HepG2 (cell line): ENCODE data around the gene TM9SF2. TPM values are rescaled to one million over a fixed set of nuclear protein-coding genes. Genes with fewer than 3 reads are reported as not detected.
A peak's percentile ranks its signal among the peaks of the same experiment; 100 is the strongest.

Experiments used
- ATF7-NPFF ChIP-seq: sonication (generic); formaldehyde crosslinking; IDR thresholded peaks from 2 replicates; pipeline ENCODE4 v1.8.1; 2023; ENCODE audit warnings: mild to moderate bottlenecking, low read depth, missing genetic modification reagents, moderate library complexity
- BHLHE40 ChIP-seq: IDR thresholded peaks from 2 replicates; pipeline ENCODE4 v1.6.1; 2011; ENCODE audit warnings: low read length, improper control_type of control experiment
- JUN ChIP-seq: sonication (generic); formaldehyde crosslinking; IDR thresholded peaks from 2 replicates; pipeline ENCODE4 v1.4.0; 2020; ENCODE audit warnings: mild to moderate bottlenecking, missing genetic modification reagents
- KIAA2018 ChIP-seq: sonication (generic); formaldehyde crosslinking; IDR thresholded peaks from 2 replicates; pipeline ENCODE4 v1.5.0; 2020; ENCODE audit warnings: mild to moderate bottlenecking, missing genetic modification reagents, borderline replicate concordance
- KMT2B ChIP-seq: IDR thresholded peaks from 2 replicates; pipeline ENCODE4 v1.6.1; 2016; ENCODE audit warnings: missing genetic modification reagents, missing compliant biosample characterization
- SOX5 ChIP-seq: IDR thresholded peaks from 2 replicates; pipeline ENCODE4 v1.6.1; 2016; ENCODE audit warnings: borderline replicate concordance
- SRY ChIP-seq: sonication (generic); formaldehyde crosslinking; IDR thresholded peaks from 2 replicates; pipeline ENCODE4 v1.8.0; 2022; ENCODE audit warnings: mild to moderate bottlenecking, missing genetic modification reagents
- ZBTB20 ChIP-seq: sonication (generic); formaldehyde crosslinking; IDR thresholded peaks from 2 replicates; pipeline ENCODE4 v1.8.1; 2023; ENCODE audit warnings: missing genetic modification reagents, low read depth, mild to moderate bottlenecking, borderline replicate concordance
- ZFP36L1 ChIP-seq: sonication (generic); formaldehyde crosslinking; IDR thresholded peaks from 2 replicates; pipeline ENCODE4 v1.8.0; 2022; ENCODE audit warnings: mild to moderate bottlenecking, missing genetic modification reagents, moderate library complexity
- ZMAT5 ChIP-seq: sonication (generic); formaldehyde crosslinking; IDR thresholded peaks from 2 replicates; pipeline ENCODE4 v1.5.0; 2020; ENCODE audit warnings: mild to moderate bottlenecking, low read depth, missing genetic modification reagents, borderline replicate concordance
- ZNF230 ChIP-seq: sonication (generic); formaldehyde crosslinking; IDR thresholded peaks from 2 replicates; pipeline ENCODE4 v1.4.0; 2020; ENCODE audit warnings: mild to moderate bottlenecking, missing genetic modification reagents
- ZNF558 ChIP-seq: sonication (generic); formaldehyde crosslinking; IDR thresholded peaks from 2 replicates; pipeline ENCODE4 v1.9.0; 2022; ENCODE audit warnings: mild to moderate bottlenecking, missing genetic modification reagents, borderline replicate concordance
- ZNF589 ChIP-seq: sonication (generic); formaldehyde crosslinking; conservative IDR thresholded peaks from 2 replicates; pipeline ENCODE4 v1.8.0; 2022; ENCODE audit warnings: mild to moderate bottlenecking, moderate library complexity, missing genetic modification reagents
- polyA plus RNA-seq, 8 experiments: library from polyadenylated mRNA; depleted of rRNA in 3 of 8; stranded (reverse) in 7 of 8; unstranded in 1 of 8; fragments of >200 nt; fragmentation: Illumina TruSeq in 4 of 8; extraction: Trizol in 4 of 8; gene quantifications; 2 replicates each; pipeline versions ENCODE4 v1.2.1 to v1.2.3, GENCODE V29; 2011 to 2016; ENCODE audit warnings: low read depth in 4 of 8, missing spikeins in 1 of 8, mixed read lengths in 1 of 8; ENCODE audit not compliant: insufficient read depth in 1 of 8
- total RNA-seq, 5 experiments: library from RNA; depleted of rRNA; stranded (reverse); fragments of >200 nt; fragmentation: Illumina TruSeq; extraction: Trizol; gene quantifications; 2 replicates each; pipeline ENCODE4 v1.2.3, GENCODE V29; 2016; ENCODE audit warnings: low read depth in 1 of 5
- TF ChIP-seq, protein P1 (sequence below): sonication (generic); formaldehyde crosslinking; IDR thresholded peaks from 2 replicates; pipeline ENCODE4 v1.5.0; 2020; ENCODE audit warnings: mild to moderate bottlenecking, missing genetic modification reagents, borderline replicate concordance

TM9SF2 gene
- total and polyA plus RNA-seq, 2 of the 13 experiments (the other 11 are each of a cell fraction or from before 2014, with no cell fraction given), result 94.1 to 123 TPM

DNA sequence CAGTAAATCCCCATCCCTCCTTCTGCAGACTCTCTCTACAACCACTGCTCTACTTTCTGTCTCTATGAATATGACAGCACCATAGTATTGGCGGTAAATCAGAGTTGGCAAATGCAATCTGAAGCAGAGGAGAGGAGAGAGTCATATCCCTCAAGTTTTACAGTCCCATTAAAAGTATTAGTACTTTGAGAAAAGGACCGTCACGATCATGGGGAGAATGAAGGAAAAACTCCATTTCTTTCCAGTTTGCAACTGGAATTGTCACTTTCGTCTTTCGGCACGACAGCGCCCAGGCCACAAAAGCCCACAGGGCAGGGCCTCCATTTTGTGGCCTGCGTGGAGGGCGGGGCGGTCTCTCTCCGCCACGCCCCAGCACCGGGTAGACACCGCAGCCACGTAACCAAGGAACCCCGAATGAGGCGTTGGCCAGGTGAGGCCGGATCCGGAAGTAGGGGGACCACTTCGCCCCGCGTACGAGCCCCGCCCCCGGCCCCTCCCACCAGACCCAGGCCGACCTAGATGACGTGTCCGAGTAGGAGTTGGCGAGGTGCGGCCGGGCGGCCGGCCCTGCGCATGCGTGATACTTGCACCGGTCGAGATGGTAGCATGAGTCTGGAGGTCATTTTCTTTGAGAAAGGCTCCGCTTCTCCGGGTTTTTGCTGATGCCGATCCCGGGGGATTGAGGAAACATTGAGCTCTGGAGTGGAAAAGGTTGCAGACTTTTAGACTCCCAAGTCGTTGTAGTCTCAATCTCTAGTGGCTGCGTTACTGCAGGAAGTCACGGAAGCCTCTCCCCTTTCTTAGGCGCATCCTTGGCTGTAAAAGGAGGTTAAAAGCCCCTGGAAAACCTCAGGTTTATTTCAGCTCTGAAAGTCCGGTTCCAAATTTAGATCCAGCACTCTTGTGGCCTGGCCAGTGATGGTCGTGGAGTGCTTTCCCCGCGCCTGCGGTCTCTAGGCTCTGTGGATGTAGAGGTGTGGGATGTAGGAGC, 2.8 kb upstream of the TM9SF2 start (continued):
- TF ChIP-seq KIAA2018 (no peak), BHLHE40 (peak; percentile 70), JUN (CRISPR knock-in tag) (peak; percentile 36), ZBTB20 (CRISPR knock-in tag) (peak; percentile 39; the same call in 1 of the 2 replicates), SOX5 (CRISPR knock-in tag) (peak; percentile 32; the same call in 1 of the 2 replicates), ZFP36L1 (CRISPR knock-in tag) (no peak), ATF7-NPFF (CRISPR knock-in tag) (peak; percentile 39; the same call in 1 of the 2 replicates), SRY (0 out of 2 replicates have a peak, but pooled peaks have one; percentile 35), ZNF230 (CRISPR knock-in tag) (peak; percentile 58; the same call in 1 of the 2 replicates), KMT2B (CRISPR knock-in tag) (peak; percentile 71), ZNF558 (CRISPR knock-in tag) (0 out of 2 replicates have a peak, but pooled peaks have one; percentile 31), ZNF589 (CRISPR knock-in tag) (no peak), ZMAT5 (CRISPR knock-in tag) (no peak)
- TF ChIP-seq, protein P1, sequence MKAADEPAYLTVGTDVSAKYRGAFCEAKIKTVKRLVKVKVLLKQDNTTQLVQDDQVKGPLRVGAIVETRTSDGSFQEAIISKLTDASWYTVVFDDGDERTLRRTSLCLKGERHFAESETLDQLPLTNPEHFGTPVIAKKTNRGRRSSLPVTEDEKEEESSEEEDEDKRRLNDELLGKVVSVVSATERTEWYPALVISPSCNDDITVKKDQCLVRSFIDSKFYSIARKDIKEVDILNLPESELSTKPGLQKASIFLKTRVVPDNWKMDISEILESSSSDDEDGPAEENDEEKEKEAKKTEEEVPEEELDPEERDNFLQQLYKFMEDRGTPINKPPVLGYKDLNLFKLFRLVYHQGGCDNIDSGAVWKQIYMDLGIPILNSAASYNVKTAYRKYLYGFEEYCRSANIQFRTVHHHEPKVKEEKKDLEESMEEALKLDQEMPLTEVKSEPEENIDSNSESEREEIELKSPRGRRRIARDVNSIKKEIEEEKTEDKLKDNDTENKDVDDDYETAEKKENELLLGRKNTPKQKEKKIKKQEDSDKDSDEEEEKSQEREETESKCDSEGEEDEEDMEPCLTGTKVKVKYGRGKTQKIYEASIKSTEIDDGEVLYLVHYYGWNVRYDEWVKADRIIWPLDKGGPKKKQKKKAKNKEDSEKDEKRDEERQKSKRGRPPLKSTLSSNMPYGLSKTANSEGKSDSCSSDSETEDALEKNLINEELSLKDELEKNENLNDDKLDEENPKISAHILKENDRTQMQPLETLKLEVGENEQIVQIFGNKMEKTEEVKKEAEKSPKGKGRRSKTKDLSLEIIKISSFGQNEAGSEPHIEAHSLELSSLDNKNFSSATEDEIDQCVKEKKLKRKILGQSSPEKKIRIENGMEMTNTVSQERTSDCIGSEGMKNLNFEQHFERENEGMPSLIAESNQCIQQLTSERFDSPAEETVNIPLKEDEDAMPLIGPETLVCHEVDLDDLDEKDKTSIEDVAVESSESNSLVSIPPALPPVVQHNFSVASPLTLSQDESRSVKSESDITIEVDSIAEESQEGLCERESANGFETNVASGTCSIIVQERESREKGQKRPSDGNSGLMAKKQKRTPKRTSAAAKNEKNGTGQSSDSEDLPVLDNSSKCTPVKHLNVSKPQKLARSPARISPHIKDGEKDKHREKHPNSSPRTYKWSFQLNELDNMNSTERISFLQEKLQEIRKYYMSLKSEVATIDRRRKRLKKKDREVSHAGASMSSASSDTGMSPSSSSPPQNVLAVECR, result peak; percentile 86; the same call in 1 of the 2 replicates
